PFSK-1 (cell line): ENCODE measurements around the gene GARS1.

Source experiments
- FOXP2 ChIP-seq: optimal IDR thresholded peaks from 2 replicates; pipeline ENCODE3; 2011; ENCODE audit warnings: borderline replicate concordance, control low read depth, inconsistent platforms; ENCODE audit not compliant: insufficient read depth; ENCODE audit errors: extremely low read length, extremely low read depth
- POLR2AphosphoS5 ChIP-seq: IDR thresholded peaks from 2 replicates; pipeline ENCODE4 v1.6.1; 2012; ENCODE audit warnings: low read depth, mild to moderate bottlenecking, control low read depth, low read length, moderate library complexity
- REST ChIP-seq, 2 experiments: IDR thresholded peaks; 2 replicates each; pipeline versions ENCODE4 v1.6.1 to v1.8.0; 2011 to 2012; ENCODE audit warnings: low read depth in 2 of 2, low read length in 2 of 2, control low read depth in 1 of 2, inconsistent platforms in 1 of 2, mild to moderate bottlenecking in 1 of 2, moderate library complexity in 1 of 2; ENCODE audit not compliant: insufficient read depth in 1 of 2
- SIN3A ChIP-seq: IDR thresholded peaks from 2 replicates; pipeline ENCODE4 v1.6.1; 2012; ENCODE audit warnings: mild to moderate bottlenecking, low read length, moderate library complexity, borderline replicate concordance; ENCODE audit not compliant: insufficient read depth
- TAF1 ChIP-seq: IDR thresholded peaks from 2 replicates; pipeline ENCODE4 v1.6.1; 2012; ENCODE audit warnings: low read length, control low read depth, borderline replicate concordance; ENCODE audit not compliant: insufficient read depth

Gene GARS1

GRCh38 chr7:30616318-30616717 is 21.6 kb downstream of the GARS1 start:
- TF ChIP-seq FOXP2 (no peak), REST (IDR thresholded peaks at IDR 0.05; ENCODE audit: insufficient read depth in 1 of 2, low read depth in 2 of 2, low read length in 2 of 2) (no peak), TAF1 (no peak), POLR2AphosphoS5 (no peak), SIN3A (no peak)

GRCh38 chr7:30617359-30617758 is 22.7 kb downstream of the GARS1 start:
- TF ChIP-seq FOXP2, result no peak
- TF ChIP-seq REST (IDR thresholded peaks at IDR 0.05; ENCODE audit: insufficient read depth in 1 of 2, low read depth in 2 of 2, low read length in 2 of 2), result no peak
- TF ChIP-seq TAF1, result no peak
- TF ChIP-seq POLR2AphosphoS5, result no peak

- TF ChIP-seq REST (IDR thresholded peaks at IDR 0.05; ENCODE audit: insufficient read depth in 1 of 2, low read depth in 2 of 2, low read length in 2 of 2) (no peak), FOXP2 (no peak), SIN3A (no peak), POLR2AphosphoS5 (no peak), TAF1 (no peak)
Measured at GRCh38 chr7:30618080-30618676, 23.5 kb downstream of the GARS1 start.

GRCh38 chr7:30618961-30619360 is 24.3 kb downstream of the GARS1 start:
- no peak for TF ChIP-seq REST (IDR thresholded peaks at IDR 0.05; ENCODE audit: insufficient read depth in 1 of 2, low read depth in 2 of 2, low read length in 2 of 2)
- TF ChIP-seq TAF1, result no peak
- TF ChIP-seq FOXP2, result no peak
- no peak for TF ChIP-seq POLR2AphosphoS5
- no peak for TF ChIP-seq SIN3A

- no peak for TF ChIP-seq TAF1
- TF ChIP-seq FOXP2, result no peak
- no peak for TF ChIP-seq SIN3A
- no peak for TF ChIP-seq POLR2AphosphoS5
- no peak for TF ChIP-seq REST (IDR thresholded peaks at IDR 0.05; ENCODE audit: insufficient read depth in 1 of 2, low read depth in 2 of 2, low read length in 2 of 2)
Measured at GRCh38 chr7:30625283-30625682, 30.6 kb downstream of the GARS1 start.
